ENCODE results near the gene RASL10A.

- no peak for TF ChIP-seq CTCF (IDR thresholded peaks at IDR 0.05)
- no peak for TF ChIP-seq POLR2A (IDR thresholded peaks at IDR 0.05)
Observed at GRCh38 chr22:29319072-29319471, 3.6 kb upstream of the RASL10A start.

Data from Peyer's patch (tissue), 4 donors.